Peyer's patch (tissue), 4 donors: Measurements from ENCODE around the gene STX1B.

Experiments
- POLR2A ChIP-seq, 2 donors: fragments of 450-650 bp; IDR thresholded peaks; one replicate each; pipeline ENCODE4 v1.5.1; 2017; ENCODE audit warnings: antibody characterized with exemption in 2 of 2, mild to moderate bottlenecking in 2 of 2, moderate library complexity in 2 of 2
- TF ChIP-seq, protein P1 (sequence below), 6 experiments: fragments of 450-650 bp in 4 of 6; fragments of 200-600 bp in 2 of 6; sonication (generic) in 1 of 6; IDR thresholded peaks; one replicate each; pipeline ENCODE4 v1.5.1; 2017 to 2019; ENCODE audit warnings: antibody characterized with exemption in 6 of 6, mild to moderate bottlenecking in 3 of 6, moderate library complexity in 1 of 6

DNA sequence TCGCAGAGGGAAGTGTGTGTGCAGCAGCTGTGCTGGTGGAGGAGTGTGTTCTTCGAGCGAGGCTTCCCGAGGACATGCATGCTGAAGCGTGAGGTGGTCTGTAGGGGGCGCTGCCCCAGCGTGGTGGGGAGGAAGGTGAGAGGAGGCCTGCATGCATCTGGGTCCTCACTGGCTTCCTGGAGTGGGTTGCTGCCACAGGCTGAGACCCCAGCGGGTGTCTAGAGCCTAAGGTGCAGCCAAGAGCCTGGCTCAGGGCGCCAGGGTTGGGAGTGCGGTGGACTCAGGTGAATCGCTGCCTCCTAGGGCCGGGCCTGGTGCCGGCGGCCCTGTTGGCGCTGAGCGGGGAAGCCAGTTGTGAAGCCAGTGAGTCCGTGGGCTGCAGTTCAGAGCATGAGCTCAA is 32.9 kb downstream of the STX1B start:
- TF ChIP-seq, protein P1, sequence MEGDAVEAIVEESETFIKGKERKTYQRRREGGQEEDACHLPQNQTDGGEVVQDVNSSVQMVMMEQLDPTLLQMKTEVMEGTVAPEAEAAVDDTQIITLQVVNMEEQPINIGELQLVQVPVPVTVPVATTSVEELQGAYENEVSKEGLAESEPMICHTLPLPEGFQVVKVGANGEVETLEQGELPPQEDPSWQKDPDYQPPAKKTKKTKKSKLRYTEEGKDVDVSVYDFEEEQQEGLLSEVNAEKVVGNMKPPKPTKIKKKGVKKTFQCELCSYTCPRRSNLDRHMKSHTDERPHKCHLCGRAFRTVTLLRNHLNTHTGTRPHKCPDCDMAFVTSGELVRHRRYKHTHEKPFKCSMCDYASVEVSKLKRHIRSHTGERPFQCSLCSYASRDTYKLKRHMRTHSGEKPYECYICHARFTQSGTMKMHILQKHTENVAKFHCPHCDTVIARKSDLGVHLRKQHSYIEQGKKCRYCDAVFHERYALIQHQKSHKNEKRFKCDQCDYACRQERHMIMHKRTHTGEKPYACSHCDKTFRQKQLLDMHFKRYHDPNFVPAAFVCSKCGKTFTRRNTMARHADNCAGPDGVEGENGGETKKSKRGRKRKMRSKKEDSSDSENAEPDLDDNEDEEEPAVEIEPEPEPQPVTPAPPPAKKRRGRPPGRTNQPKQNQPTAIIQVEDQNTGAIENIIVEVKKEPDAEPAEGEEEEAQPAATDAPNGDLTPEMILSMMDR (IDR thresholded peaks at IDR 0.05) = no peak
- no peak for TF ChIP-seq POLR2A (IDR thresholded peaks at IDR 0.05)
